Measurements from ENCODE around the gene TLE3. TPM values are rescaled to one million over a fixed set of nuclear protein-coding genes. Genes with fewer than 3 reads are reported as not detected.

The TLE3 gene
- total and polyA plus RNA-seq, 2 donors, result 21.5 to 25.7 TPM

DNA sequence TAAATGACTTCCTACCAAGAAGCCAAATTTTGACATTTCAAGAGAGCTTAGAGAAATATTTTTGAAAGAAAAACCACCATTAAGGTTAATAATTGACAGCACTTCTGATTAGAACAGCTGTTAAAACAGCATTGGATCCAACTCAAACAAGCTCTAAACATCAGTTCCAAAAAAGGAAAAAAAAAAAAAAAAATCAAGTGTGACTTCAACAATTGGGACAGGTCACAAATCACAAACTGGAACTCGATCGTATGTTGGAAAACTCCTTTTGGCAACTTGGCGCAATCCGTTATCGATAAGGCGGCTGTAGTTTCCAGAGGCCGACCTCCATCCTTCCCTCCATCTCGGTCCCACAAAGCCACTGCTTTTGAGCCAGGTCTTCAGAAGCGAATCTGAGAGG lies 17.8 kb downstream of the TLE3 start:
- H3K36me3 ChIP-seq (ENCODE audit: insufficient read depth), result peaks cover 5% of the 10 kb centered on the region
- 91% methylated on average over 9 of the region's 9 CpGs for WGBS
- no peak overlapping the region for H3K4me3 ChIP-seq (ENCODE audit: low read depth, low read length)
- DNase-seq (ENCODE audit: extremely low spot score), result no peak
- H3K27ac ChIP-seq (ENCODE audit: low read depth), result no peak overlapping the region
- H3K4me1 ChIP-seq (ENCODE audit: insufficient read depth), result no peaks in the 10 kb centered on the region

- no peak overlapping the region for H3K4me3 ChIP-seq (ENCODE audit: low read depth, low read length)
- H3K4me1 ChIP-seq (ENCODE audit: insufficient read depth), result no peaks in the 10 kb centered on the region
- DNase-seq (ENCODE audit: extremely low spot score), result no peak
- WGBS, result 82% methylated on average over 13 of the region's 13 CpGs
- peaks cover 5% of the 10 kb centered on the region for H3K36me3 ChIP-seq (ENCODE audit: insufficient read depth)
- no peak overlapping the region for H3K27ac ChIP-seq (ENCODE audit: low read depth)
Measured at GRCh38 chr15:70078578-70079417, 18.9 kb downstream of the TLE3 start.

- Histone ChIP-seq H3K36me3 (ENCODE audit: insufficient read depth) (peaks cover 5% of the 10 kb centered on the region), H3K4me3 (ENCODE audit: low read depth, low read length) (no peak overlapping the region), H3K4me1 (ENCODE audit: insufficient read depth) (no peaks in the 10 kb centered on the region), H3K27ac (ENCODE audit: low read depth) (no peak overlapping the region)
- no peak for DNase-seq (ENCODE audit: extremely low spot score)
- 84% methylated on average over 13 of the region's 13 CpGs for WGBS
Measured at GRCh38 chr15:70077188-70078147, 20.2 kb downstream of the TLE3 start.

GRCh38 chr15:70074380-70074779 lies 23.3 kb downstream of the TLE3 start:
- Histone ChIP-seq H3K27ac (ENCODE audit: low read depth) (no peak overlapping the region), H3K4me1 (ENCODE audit: insufficient read depth) (no peaks in the 10 kb centered on the region), H3K36me3 (ENCODE audit: insufficient read depth) (peaks cover 6% of the 10 kb centered on the region), H3K4me3 (ENCODE audit: low read depth, low read length) (no peak overlapping the region)
- DNase-seq (ENCODE audit: extremely low spot score), result no peak
- WGBS, result 97% methylated on average over 13 of the region's 13 CpGs

- whole genome bisulfite sequencing, result 95% methylated on average over 3 of the region's 3 CpGs
- no peak for DNase-seq (ENCODE audit: extremely low spot score)
- Histone ChIP-seq H3K4me1 (ENCODE audit: insufficient read depth) (no peaks in the 10 kb centered on the region), H3K27ac (ENCODE audit: low read depth) (no peak overlapping the region), H3K36me3 (ENCODE audit: insufficient read depth) (peaks cover 6% of the 10 kb centered on the region), H3K4me3 (ENCODE audit: low read depth, low read length) (no peak overlapping the region)
Measured at GRCh38 chr15:70072479-70072878, 25.2 kb downstream of the TLE3 start.

DNA sequence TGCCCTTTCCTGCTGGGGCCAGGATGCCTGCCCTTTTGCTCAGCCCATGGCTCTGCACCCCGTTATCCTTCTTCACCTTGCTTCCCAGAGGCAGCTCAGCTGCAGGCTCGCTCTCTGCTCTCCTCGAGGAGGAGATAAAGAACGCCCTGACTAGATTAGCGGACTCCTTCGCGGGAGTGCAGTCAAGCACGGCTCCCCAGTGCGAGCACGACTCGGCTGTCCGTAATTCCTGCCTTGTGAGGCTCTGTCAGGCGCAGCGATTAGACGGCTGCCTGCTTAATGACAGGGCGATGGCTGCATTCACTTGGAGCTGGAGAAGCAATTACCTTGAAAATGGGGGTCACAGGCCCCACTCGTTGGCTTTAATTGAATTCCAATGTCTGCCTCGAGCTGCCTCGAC lies 25.9 kb downstream of the TLE3 start:
- Histone ChIP-seq H3K27ac (ENCODE audit: low read depth) (no peak overlapping the region), H3K4me1 (ENCODE audit: insufficient read depth) (no peaks in the 10 kb centered on the region), H3K36me3 (ENCODE audit: insufficient read depth) (peaks cover 6% of the 10 kb centered on the region), H3K4me3 (ENCODE audit: low read depth, low read length) (no peak overlapping the region)
- 87% methylated on average over 19 of the region's 19 CpGs for WGBS
- no peak for DNase-seq (ENCODE audit: extremely low spot score)

DNA sequence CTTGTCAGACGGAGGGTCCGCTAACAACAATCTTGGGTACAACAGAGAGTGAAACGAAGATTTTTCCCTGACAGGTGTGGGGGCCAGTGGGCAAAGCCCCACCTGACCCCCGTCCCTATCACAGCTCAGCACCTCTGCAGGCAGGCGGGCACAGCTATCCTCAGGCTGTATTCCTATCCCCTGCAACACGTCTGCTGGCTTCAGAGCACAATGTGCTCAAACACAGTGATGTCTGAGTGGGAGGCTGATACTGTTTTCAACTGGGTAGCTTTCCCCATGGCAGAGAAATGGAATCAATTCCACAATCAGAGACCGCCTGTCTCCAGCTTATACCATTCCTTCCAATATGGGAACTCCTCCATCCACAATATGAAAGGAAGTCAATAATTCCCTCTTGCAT lies 28.0 kb downstream of the TLE3 start:
- Histone ChIP-seq H3K27ac (ENCODE audit: low read depth) (no peak overlapping the region), H3K4me3 (ENCODE audit: low read depth, low read length) (no peak overlapping the region), H3K36me3 (ENCODE audit: insufficient read depth) (peaks cover 3% of the 10 kb centered on the region), H3K4me1 (ENCODE audit: insufficient read depth) (no peaks in the 10 kb centered on the region)
- DNase-seq (ENCODE audit: extremely low spot score), result no peak
- 91% methylated on average over 7 of the region's 7 CpGs for WGBS

- peaks cover 3% of the 10 kb centered on the region for H3K36me3 ChIP-seq (ENCODE audit: insufficient read depth)
Measured at GRCh38 chr15:70068783-70069565, 28.7 kb downstream of the TLE3 start.

GRCh38 chr15:70067681-70068080 lies 30.0 kb downstream of the TLE3 start:
- H3K4me1 ChIP-seq (ENCODE audit: insufficient read depth), result no peaks in the 10 kb centered on the region
- 93% methylated on average over 6 of the region's 6 CpGs for WGBS
- no peak overlapping the region for H3K27ac ChIP-seq (ENCODE audit: low read depth)
- no peak for DNase-seq (ENCODE audit: extremely low spot score)
- peaks cover 3% of the 10 kb centered on the region for H3K36me3 ChIP-seq (ENCODE audit: insufficient read depth)
- H3K4me3 ChIP-seq (ENCODE audit: low read depth, low read length), result no peak overlapping the region

More at GRCh38 chr15:70068783-70069565, 28.7 kb downstream of the TLE3 start:
- WGBS, result 89% methylated on average over 9 of the region's 9 CpGs
- Histone ChIP-seq H3K4me3 (ENCODE audit: low read depth, low read length) (no peak overlapping the region), H3K4me1 (ENCODE audit: insufficient read depth) (no peaks in the 10 kb centered on the region), H3K27ac (ENCODE audit: low read depth) (no peak overlapping the region)
- no peak for DNase-seq (ENCODE audit: extremely low spot score)

- WGBS, result 97% methylated on average over 2 of the region's 2 CpGs
- H3K4me1 ChIP-seq (ENCODE audit: insufficient read depth), result no peaks in the 10 kb centered on the region
- no peaks in the 10 kb centered on the region for H3K36me3 ChIP-seq (ENCODE audit: insufficient read depth)
- DNase-seq (ENCODE audit: extremely low spot score), result no peak
- H3K27ac ChIP-seq (ENCODE audit: low read depth), result no peak overlapping the region
- H3K4me3 ChIP-seq (ENCODE audit: low read depth, low read length), result no peak overlapping the region
Measured at GRCh38 chr15:70067011-70067410, 30.7 kb downstream of the TLE3 start.

GRCh38 chr15:70066447-70066846 lies 31.3 kb downstream of the TLE3 start:
- DNase-seq (ENCODE audit: extremely low spot score), result no peak
- Histone ChIP-seq H3K4me3 (ENCODE audit: low read depth, low read length) (no peak overlapping the region), H3K4me1 (ENCODE audit: insufficient read depth) (no peaks in the 10 kb centered on the region), H3K36me3 (ENCODE audit: insufficient read depth) (no peaks in the 10 kb centered on the region), H3K27ac (ENCODE audit: low read depth) (no peak overlapping the region)
- WGBS, result 83% methylated on average over 5 of the region's 5 CpGs

GRCh38 chr15:70066004-70066403 lies 31.7 kb downstream of the TLE3 start:
- Histone ChIP-seq H3K27ac (ENCODE audit: low read depth) (no peak overlapping the region), H3K36me3 (ENCODE audit: insufficient read depth) (no peaks in the 10 kb centered on the region), H3K4me1 (ENCODE audit: insufficient read depth) (no peaks in the 10 kb centered on the region), H3K4me3 (ENCODE audit: low read depth, low read length) (no peak overlapping the region)
- DNase-seq (ENCODE audit: extremely low spot score), result no peak
- WGBS, result 95% methylated on average over 12 of the region's 12 CpGs

DNA sequence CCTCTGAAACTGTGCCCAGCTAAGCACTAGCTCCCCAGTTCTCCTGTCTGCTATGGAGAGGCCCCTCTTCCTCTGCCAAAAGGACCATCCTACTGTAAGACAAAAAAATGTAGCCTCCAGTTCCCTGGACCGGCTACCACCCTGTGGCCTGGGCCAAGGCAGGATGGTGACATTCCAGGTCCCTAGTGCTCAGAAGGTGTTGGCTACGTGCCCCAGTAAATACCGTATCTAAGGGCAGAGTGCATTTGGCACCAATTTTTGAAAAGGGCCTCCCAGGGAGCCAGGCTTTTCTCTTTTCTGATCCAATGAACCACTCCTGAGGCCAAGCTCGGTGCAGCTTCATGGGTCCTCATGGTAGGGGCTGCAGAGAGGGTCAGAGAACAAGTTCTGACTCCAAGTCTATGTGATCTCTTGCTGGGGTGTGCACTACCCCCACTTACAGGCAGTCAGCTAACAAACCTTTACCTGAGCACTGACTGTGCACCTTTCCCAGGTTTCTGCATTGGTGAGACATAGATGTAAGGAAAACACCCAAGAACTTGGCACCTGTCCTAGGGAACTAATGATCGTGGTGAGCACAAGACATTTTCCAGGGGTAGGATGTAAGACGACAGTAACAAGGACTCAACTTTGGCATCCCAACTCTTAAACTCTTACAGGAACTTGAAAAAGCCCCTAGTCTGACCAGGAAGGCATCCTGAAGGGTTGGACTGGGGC lies 32.6 kb downstream of the TLE3 start:
- no peak overlapping the region for H3K4me3 ChIP-seq (ENCODE audit: low read depth, low read length)
- no peak overlapping the region for H3K27ac ChIP-seq (ENCODE audit: low read depth)
- no peak for DNase-seq (ENCODE audit: extremely low spot score)
- no peaks in the 10 kb centered on the region for H3K4me1 ChIP-seq (ENCODE audit: insufficient read depth)
- H3K36me3 ChIP-seq (ENCODE audit: insufficient read depth), result no peaks in the 10 kb centered on the region
- 85% methylated on average over 6 of the region's 6 CpGs for WGBS

Measured in urinary bladder (tissue), 4 donors.